ENCODE measurements around the gene STK32C.
"Not testable (repeated sequence)": the region's sequence is repeated elsewhere in the genome, so short reads cannot be mapped to it uniquely, and the experiment has no call there.

STK32C gene

DNA sequence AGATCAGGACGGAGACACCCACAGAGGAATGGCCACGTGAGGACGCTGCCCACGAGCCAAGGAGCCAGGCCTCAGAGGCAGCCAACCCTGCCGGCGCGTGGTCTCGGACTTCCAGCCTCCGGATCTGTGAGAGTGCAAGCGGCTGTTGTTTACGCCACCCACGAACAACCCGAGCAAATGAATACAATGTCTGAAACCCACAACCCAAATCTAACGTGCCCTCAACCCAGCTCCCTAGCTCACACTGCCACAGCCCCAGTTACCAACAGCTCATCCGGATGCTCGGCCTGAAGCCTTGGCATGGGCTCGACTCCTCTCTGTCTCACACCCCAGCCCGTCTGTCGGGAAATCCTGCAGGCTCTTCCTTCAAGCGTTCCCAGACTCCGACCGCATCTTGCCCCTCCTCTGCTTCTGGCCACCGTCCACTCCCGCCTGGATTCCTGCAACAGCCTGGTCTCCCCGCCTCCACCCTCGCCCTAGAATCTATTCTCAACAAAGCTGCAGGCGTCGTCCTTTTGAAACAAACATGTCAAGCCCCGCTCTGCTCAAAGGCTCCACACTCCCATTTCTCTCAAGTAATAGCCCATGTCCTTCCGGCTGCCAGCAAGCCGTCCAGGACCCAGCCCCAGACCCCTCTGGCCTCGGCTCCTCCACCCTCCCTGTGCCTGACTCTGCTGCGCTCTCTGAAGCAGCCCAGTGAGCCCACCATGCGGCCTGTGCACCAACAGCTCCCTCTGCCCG is 35.3 kb downstream of the STK32C start:
- FAIRE-seq (no peak), DNase-seq (ENCODE audit: insufficient read length, low spot score) (no peak)
- TF ChIP-seq, protein P1, sequence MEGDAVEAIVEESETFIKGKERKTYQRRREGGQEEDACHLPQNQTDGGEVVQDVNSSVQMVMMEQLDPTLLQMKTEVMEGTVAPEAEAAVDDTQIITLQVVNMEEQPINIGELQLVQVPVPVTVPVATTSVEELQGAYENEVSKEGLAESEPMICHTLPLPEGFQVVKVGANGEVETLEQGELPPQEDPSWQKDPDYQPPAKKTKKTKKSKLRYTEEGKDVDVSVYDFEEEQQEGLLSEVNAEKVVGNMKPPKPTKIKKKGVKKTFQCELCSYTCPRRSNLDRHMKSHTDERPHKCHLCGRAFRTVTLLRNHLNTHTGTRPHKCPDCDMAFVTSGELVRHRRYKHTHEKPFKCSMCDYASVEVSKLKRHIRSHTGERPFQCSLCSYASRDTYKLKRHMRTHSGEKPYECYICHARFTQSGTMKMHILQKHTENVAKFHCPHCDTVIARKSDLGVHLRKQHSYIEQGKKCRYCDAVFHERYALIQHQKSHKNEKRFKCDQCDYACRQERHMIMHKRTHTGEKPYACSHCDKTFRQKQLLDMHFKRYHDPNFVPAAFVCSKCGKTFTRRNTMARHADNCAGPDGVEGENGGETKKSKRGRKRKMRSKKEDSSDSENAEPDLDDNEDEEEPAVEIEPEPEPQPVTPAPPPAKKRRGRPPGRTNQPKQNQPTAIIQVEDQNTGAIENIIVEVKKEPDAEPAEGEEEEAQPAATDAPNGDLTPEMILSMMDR (IDR thresholded peaks at IDR 0.05; ENCODE audit: insufficient read depth, missing control alignments) = no peak

DNA sequence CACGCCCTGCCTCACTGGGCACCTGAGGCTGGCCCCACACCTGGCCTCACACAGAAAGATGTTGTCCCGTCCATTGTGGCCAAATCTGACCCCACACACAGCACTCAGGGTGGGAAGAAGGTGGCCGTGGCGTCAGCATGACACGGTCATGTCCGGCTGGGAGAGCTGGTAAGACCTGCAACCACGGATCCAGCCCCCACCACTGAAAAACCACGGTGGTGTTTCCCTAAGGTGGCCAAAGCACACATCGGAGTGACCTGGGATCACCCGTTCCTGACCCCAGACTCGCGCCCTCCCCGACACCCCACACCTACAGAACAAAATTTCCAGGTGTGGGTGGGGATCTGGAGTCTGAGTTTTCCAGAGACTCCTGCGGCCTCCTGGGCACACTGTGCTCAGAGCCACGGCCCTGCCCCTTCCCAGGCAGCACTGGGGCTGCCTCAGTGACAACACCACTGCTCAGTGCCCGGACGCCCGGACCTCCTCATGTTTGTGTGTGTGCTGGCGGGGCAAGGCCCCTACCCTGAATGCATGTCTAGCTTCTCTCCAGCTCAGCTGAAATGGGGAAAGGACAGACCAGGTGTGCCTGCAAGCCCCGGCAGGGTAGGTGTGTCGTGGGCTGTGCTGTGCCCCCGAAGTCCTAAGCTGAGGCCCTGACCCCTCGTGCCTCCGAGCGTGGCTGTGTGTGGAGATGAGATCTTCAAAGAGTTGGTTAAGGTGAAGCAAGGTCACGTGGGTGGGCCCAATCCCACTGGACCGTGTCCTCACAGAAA is 36.1 kb downstream of the STK32C start:
- FAIRE-seq = no peak
- TF ChIP-seq, protein P1 (IDR thresholded peaks at IDR 0.05; ENCODE audit: insufficient read depth, missing control alignments) = no peak
- no peak for DNase-seq (ENCODE audit: insufficient read length, low spot score)

GRCh38 chr10:132270721-132271457 is 36.9 kb downstream of the STK32C start:
- no peak for FAIRE-seq
- DNase-seq (ENCODE audit: insufficient read length, low spot score) = no peak
- TF ChIP-seq, protein P1 (IDR thresholded peaks at IDR 0.05; ENCODE audit: insufficient read depth, missing control alignments) = no peak

DNA sequence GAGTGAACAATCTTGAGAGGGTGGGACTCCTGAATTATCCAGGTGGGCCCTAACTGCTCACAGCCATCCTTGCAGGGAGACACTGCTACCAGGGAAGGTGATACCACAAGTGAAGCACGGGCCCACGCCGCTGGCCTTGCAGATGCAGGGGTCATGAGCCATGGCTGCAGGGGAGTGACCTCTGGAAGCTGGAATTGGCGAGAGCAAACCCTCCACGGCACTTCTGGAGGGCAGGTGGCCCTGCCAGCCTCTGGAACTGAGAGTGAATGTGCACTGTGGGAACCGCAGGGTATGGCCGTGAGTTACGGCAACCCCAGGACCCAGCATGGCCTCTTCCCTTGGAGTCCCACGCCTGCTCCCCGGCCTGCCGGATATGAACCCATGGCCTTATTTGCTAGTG is 37.5 kb downstream of the STK32C start:
- FAIRE-seq (no peak), DNase-seq (ENCODE audit: insufficient read length, low spot score) (no peak)
- TF ChIP-seq, protein P1 (IDR thresholded peaks at IDR 0.05; ENCODE audit: insufficient read depth, missing control alignments) = no peak

DNA sequence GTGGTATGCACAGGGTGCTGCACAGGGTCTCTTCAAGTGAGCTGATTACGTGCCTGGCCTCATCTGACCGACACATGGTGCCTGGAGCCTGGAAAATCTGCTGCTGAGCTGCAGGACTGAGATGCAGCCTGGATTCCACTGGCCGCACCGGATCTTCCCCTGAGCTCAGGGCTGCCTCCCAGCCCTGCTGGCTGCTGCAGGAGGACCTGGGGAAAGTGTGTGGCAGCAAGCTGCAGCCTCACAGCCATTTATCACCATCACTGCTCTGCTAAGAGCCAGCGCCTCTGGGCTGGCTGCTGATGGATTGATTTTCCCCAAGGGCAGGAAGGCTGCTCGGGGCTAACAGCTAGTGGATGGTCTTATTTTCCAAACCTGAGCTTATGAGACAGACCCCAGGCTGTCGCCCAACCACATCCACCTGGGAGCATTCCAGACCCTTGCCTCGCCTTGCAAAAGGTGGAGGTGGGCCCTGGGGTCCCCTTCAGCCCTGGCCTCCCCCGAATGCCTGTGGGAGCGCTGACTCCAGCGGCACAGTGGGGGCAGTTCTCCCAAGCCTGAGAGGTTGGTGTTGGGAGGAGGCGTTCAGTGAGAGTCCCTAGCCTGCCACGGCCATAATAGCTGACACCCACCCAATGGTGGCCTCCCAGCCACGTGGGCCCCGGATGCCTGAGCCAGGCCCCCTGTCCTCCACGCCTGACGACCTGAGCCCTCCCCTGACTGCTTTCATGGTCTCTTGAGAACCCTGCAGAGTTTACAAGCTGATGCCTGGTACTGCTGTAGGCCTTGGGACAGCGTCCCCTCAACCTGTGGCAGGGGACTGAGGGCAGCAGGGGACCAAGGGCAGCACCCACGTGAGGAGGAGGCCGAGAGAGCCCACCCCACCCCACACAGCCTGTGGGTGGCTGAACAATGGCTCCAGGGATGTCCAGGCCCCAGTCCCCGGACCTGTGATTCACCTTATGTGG is 38.2 kb downstream of the STK32C start:
- no peak for FAIRE-seq
- no peak for DNase-seq (ENCODE audit: insufficient read length, low spot score)
- TF ChIP-seq, protein P1 (IDR thresholded peaks at IDR 0.05; ENCODE audit: insufficient read depth, missing control alignments) = no peak

GRCh38 chr10:132267916-132268315 is 39.8 kb downstream of the STK32C start:
- FAIRE-seq = not testable (repeated sequence)

More at GRCh38 chr10:132267916-132268315, 39.8 kb downstream of the STK32C start:
- DNase-seq (ENCODE audit: insufficient read length, low spot score) = not testable (repeated sequence)
